HCT116 (cell line): ENCODE measurements around the gene CHTOP. TPM values are rescaled to one million over a fixed set of nuclear protein-coding genes. Genes with fewer than 3 reads are reported as not detected.

Experiments
- ATAC-seq: fragments of 200-7000 bp; cut with Tn5 transposase; 2 replicates; pipeline ENCODE4 v1.9.1; 2020; ENCODE audit warnings: mild to moderate bottlenecking, moderate library complexity
- BruUV-seq: library from RNA; stranded (reverse); fragments of 400-500 nt; replicated peaks from 2 replicates; lab custom pipeline; 2021; lab: Mats Ljungman, UMichigan
- CTCF ChIA-PET: fragments of 300-600 bp; sonication (Branson Sonifier 250); formaldehyde crosslinking; loops from one replicate; lab custom pipeline; 2021; ENCODE audit warnings: antibody characterized with exemption; lab: Charles Lee
- POLR2A ChIA-PET: fragments of 300-600, 350-600 bp; sonication (Branson Sonifier 250); formaldehyde crosslinking; loops from one replicate; lab custom pipeline; 2021; ENCODE audit warnings: antibody characterized with exemption; lab: Charles Lee
- RAD21 ChIA-PET, 2 experiments: fragments of 300-600 bp; sonication (Branson Sonifier 250); formaldehyde crosslinking; loops; one replicate each; lab custom pipeline; 2023; ENCODE audit warnings: low total read pairs in 2 of 2; ENCODE audit not compliant: uncharacterized antibody in 2 of 2, unreplicated experiment in 2 of 2, low non-redundant PET in 1 of 2; lab: Charles Lee
- DNase-seq: peaks from one replicate; pipeline ENCODE4 v3.0.0-alpha.2; 2010; ENCODE audit warnings: low read depth, low spot score
- H2AFZ ChIP-seq: fragments of 200-600 bp; shearing (Covaris generic), sonication (generic); 2 replicates; pipeline ENCODE4 v1.6.1; 2017; ENCODE audit warnings: low read depth, mixed run types, mixed read lengths, antibody characterized with exemption, low read length; ENCODE audit not compliant: poor library complexity, severe bottlenecking
- H3K27ac ChIP-seq: 2 replicates; pipeline ENCODE4 v1.5.1; 2012; ENCODE audit warnings: low read depth, low read length
- H3K27me3 ChIP-seq: fragments of 200-600 bp; sonication (generic); 2 replicates; pipeline ENCODE4 v1.6.1; 2016; ENCODE audit warnings: mixed run types, low read length, mixed read lengths; ENCODE audit not compliant: insufficient read depth
- H3K36me3 ChIP-seq, 2 experiments: fragments of 200-500 bp in 1 of 2; fragments of 200-600 bp in 1 of 2; sonication (Bioruptor generic) in 1 of 2; sonication (generic) in 1 of 2; 2 replicates each; pipeline versions ENCODE4 v1.5.1 to v1.6.1; 2014 to 2016; ENCODE audit warnings: low read length in 2 of 2, inconsistent platforms in 1 of 2, mixed read lengths in 1 of 2, mixed run types in 1 of 2; ENCODE audit not compliant: insufficient read depth in 2 of 2, control insufficient read depth in 1 of 2
- H3K4me1 ChIP-seq, 2 experiments: fragments of 200-600 bp in 1 of 2; sonication (generic) in 1 of 2; 2 replicates each; pipeline versions ENCODE4 v1.5.1 to v1.6.1; 2012 to 2017; ENCODE audit warnings: low read length in 2 of 2, inconsistent platforms in 1 of 2, mild to moderate bottlenecking in 1 of 2, mixed read lengths in 1 of 2, mixed run types in 1 of 2, moderate library complexity in 1 of 2; ENCODE audit not compliant: insufficient read depth in 2 of 2, control insufficient read depth in 1 of 2
- H3K4me2 ChIP-seq: fragments of 200-600 bp; sonication (generic); 2 replicates; pipeline ENCODE4 v1.6.1; 2017; ENCODE audit warnings: mixed run types, low read length, mixed read lengths
- H3K4me3 ChIP-seq, 2 experiments: fragments of 200-600 bp in 1 of 2; sonication (generic) in 1 of 2; replicated peaks in 1 of 2; 2 replicates each; pipeline ENCODE4 v1.5.1; 2011 to 2016; ENCODE audit warnings: low read length in 2 of 2, control low read depth in 1 of 2, low read depth in 1 of 2, mild to moderate bottlenecking in 1 of 2, mixed read lengths in 1 of 2, mixed run types in 1 of 2
- H3K79me2 ChIP-seq: fragments of 200-600 bp; sonication (generic); 2 replicates; pipeline ENCODE4 v1.6.1; 2017; ENCODE audit warnings: mild to moderate bottlenecking, mixed run types, low read length, moderate library complexity, mixed read lengths; ENCODE audit not compliant: insufficient read depth
- H3K9ac ChIP-seq: fragments of 200-600 bp; sonication (generic); 2 replicates; pipeline ENCODE4 v1.6.1; 2016; ENCODE audit warnings: low read length, mixed read lengths
- H3K9me2 ChIP-seq: fragments of 200-600 bp; sonication (generic), shearing (Covaris generic); 2 replicates; pipeline ENCODE4 v1.6.1; 2017; ENCODE audit warnings: mixed run types, mild to moderate bottlenecking, moderate library complexity; ENCODE audit not compliant: insufficient read depth
- H3K9me3 ChIP-seq, 2 experiments: fragments of 200-500 bp in 1 of 2; fragments of 200-600 bp in 1 of 2; sonication (Bioruptor generic) in 1 of 2; sonication (generic) in 1 of 2; 2 replicates each; pipeline ENCODE4 v1.6.1; 2014 to 2017; ENCODE audit warnings: low read length in 2 of 2, mixed read lengths in 2 of 2, inconsistent platforms in 1 of 2, low read depth in 1 of 2, mild to moderate bottlenecking in 1 of 2, mixed run types in 1 of 2, moderate library complexity in 1 of 2; ENCODE audit not compliant: control insufficient read depth in 1 of 2, insufficient read depth in 1 of 2
- H4K20me1 ChIP-seq: fragments of 200-600 bp; sonication (generic), shearing (Covaris generic); 2 replicates; pipeline ENCODE4 v1.6.1; 2017; ENCODE audit warnings: mixed run types, mild to moderate bottlenecking, moderate library complexity; ENCODE audit not compliant: insufficient read depth
- ATF3 ChIP-seq: IDR thresholded peaks from 2 replicates; pipeline ENCODE4 v1.6.1; 2012
- CBX3 ChIP-seq: IDR thresholded peaks from 2 replicates; pipeline ENCODE4 v1.6.1; 2012; ENCODE audit warnings: low read depth
- ELF1 ChIP-seq: IDR thresholded peaks from 2 replicates; pipeline ENCODE4 v1.6.1; 2012; ENCODE audit warnings: low read depth, borderline replicate concordance
- EZH2phosphoT487 ChIP-seq: fragments of 200-600 bp; IDR thresholded peaks from 2 replicates; pipeline ENCODE4 v1.6.1; 2018; ENCODE audit warnings: antibody characterized with exemption, borderline replicate concordance
- FOSL1 ChIP-seq: IDR thresholded peaks from 2 replicates; pipeline ENCODE4 v1.6.1; 2012; ENCODE audit warnings: low read depth
- POLR2A ChIP-seq: IDR thresholded peaks from 2 replicates; pipeline ENCODE4 v1.7.0; 2011; ENCODE audit warnings: borderline replicate concordance; ENCODE audit not compliant: insufficient read depth, insufficient read length; ENCODE audit errors: extremely low read depth
- POLR2AphosphoS5 ChIP-seq: IDR thresholded peaks from 2 replicates; pipeline ENCODE4 v1.6.1; 2011; ENCODE audit warnings: mild to moderate bottlenecking, low read depth, low read length, moderate library complexity
- REST ChIP-seq: IDR thresholded peaks from 2 replicates; pipeline ENCODE4 v1.6.1; 2012; ENCODE audit warnings: low read depth
- SP1 ChIP-seq: IDR thresholded peaks from 2 replicates; pipeline ENCODE4 v1.6.1; 2012; ENCODE audit warnings: low read depth
- SRF ChIP-seq: IDR thresholded peaks from 2 replicates; pipeline ENCODE4 v1.6.1; 2012; ENCODE audit warnings: low read depth
- ZBTB33 ChIP-seq: IDR thresholded peaks from 2 replicates; pipeline ENCODE4 v1.6.1; 2011; ENCODE audit warnings: mild to moderate bottlenecking, low read length, moderate library complexity; ENCODE audit not compliant: insufficient replicate concordance; ENCODE audit errors: extremely low read depth
- ZFX ChIP-seq: fragments of 450-650 bp; IDR thresholded peaks from 2 replicates; pipeline ENCODE4 v1.6.1; 2017
- ZNF274 ChIP-seq: fragments of 200-500 bp; sonication (Bioruptor generic); IDR thresholded peaks from 2 replicates; pipeline ENCODE4 v1.6.1; 2014; ENCODE audit warnings: mild to moderate bottlenecking, low read depth, low read length, inconsistent platforms
- intact Hi-C: fragments of 100-400 bp; cut with micrococcal nuclease; formaldehyde crosslinking; loops from 2 replicates; pipeline ENCODE4 v1.10.0; 2022
- total RNA-seq: library from RNA; stranded (reverse); gene quantifications from one replicate; pipeline ENCODE4 v1.2.1, GENCODE V29; 2021; ENCODE audit not compliant: unreplicated experiment

Gene CHTOP
- total RNA-seq, 1 experiment from 2014 or later: 110 TPM

- Histone ChIP-seq H3K9me2 (no peaks in the 10 kb centered on the region), H3K4me1 (peaks cover 10 to 28% of the 10 kb centered on the region in 2 experiments; a peak in 3 of 4 replicates), H4K20me1 (no peaks in the 10 kb centered on the region), H3K4me2 (no peak overlapping the region), H3K27me3 (no peaks in the 10 kb centered on the region), H3K36me3 (no peaks in the 10 kb centered on the region), H3K27ac (no peak overlapping the region), H3K4me3 (no peak overlapping the region), H3K9me3 (no peaks in the 10 kb centered on the region), H3K9ac (no peak overlapping the region), H2AFZ (no peak overlapping the region), H3K79me2 (peaks cover 12% of the 10 kb centered on the region)
- no TSS peak for BruUV-seq
- ChIA-PET POLR2A (interaction anchor here (1.2 kb wide), 1 partner anchor 28 kb away, joined by 3 read pairs; the partner anchor contains the start of gene S100A13), CTCF (no interaction called here), RAD21 (no interaction called here)
- no peak for ATAC-seq
- no peak for TF ChIP-seq ZNF274
- intact Hi-C loops: no loop called here
- DNase-seq: no peak
These were observed 21.5 kb downstream of the CHTOP start for GRCh38 chr1:153655333-153655732.

GRCh38 chr1:153658400-153659174 lies 24.7 kb downstream of the CHTOP start, which contains the start of gene SNAPIN:
Gene SNAPIN (plus strand): TSS chr1:153658703. CDS start chr1:153658744, 41 bp downstream.
- peak; percentile 69 for DNase-seq
- peak within 1 kb of the TSS; percentile 73 to 88 for H3K4me3 ChIP-seq
- ChIA-PET CTCF (interaction anchor here (1.6 kb wide), 1 partner anchor 86 kb away, joined by 5 read pairs; no protein-coding TSS in a partner anchor), POLR2A (interaction anchor here (0.9 to 1.7 kb wide), 5 partner anchors 10 to 117 kb away, joined by 3 to 8 read pairs (median 3); partner anchors contain the start of genes CHTOP and SLC27A3), RAD21 (no interaction called here)
- H3K9ac ChIP-seq: peak within 1 kb of the TSS; percentile 67
- no peaks in the 10 kb centered on the region for H3K9me2 ChIP-seq
- peaks cover 12% of the 10 kb centered on the region for H3K79me2 ChIP-seq
- peaks cover 10 to 22% of the 10 kb centered on the region in 2 experiments; a peak in 3 of 4 replicates for H3K4me1 ChIP-seq
- peak within 1 kb of the TSS; percentile 80 for H3K27ac ChIP-seq
- intact Hi-C loops: no loop called here
- no peaks in the 10 kb centered on the region for H3K27me3 ChIP-seq
- H4K20me1 ChIP-seq: no peaks in the 10 kb centered on the region; the same call in 1 of the 2 replicates
- no peaks in the 10 kb centered on the region for H3K9me3 ChIP-seq
- H3K4me2 ChIP-seq: peak within 1 kb of the TSS; percentile 79
- peaks cover 22 to 27% of the 10 kb centered on the region in 2 experiments; a peak in 3 of 4 replicates for H3K36me3 ChIP-seq
- TSS peak; percentile 72 for BruUV-seq
- no peak within 1 kb of the TSS for H2AFZ ChIP-seq
- peak; percentile 95 for ATAC-seq
- TF ChIP-seq FOSL1: no peak
- TF ChIP-seq CBX3: no peak
- TF ChIP-seq SRF: 0 out of 2 replicates have a peak, but pooled peaks have one; percentile 19
- peak; percentile 38 for TF ChIP-seq POLR2A
- peak; percentile 48; the same call in 1 of the 2 replicates for TF ChIP-seq SP1
- no peak for TF ChIP-seq REST
- TF ChIP-seq EZH2phosphoT487: no peak
- TF ChIP-seq POLR2AphosphoS5: peak; percentile 68
- TF ChIP-seq ZFX: peak; percentile 81
- TF ChIP-seq ATF3: no peak
- TF ChIP-seq ZBTB33: no peak
- TF ChIP-seq ELF1: peak; percentile 54; the same call in 1 of the 2 replicates
